HG02973 (cell line): ENCODE data around the gene RSAD2.

Source experiments
- ATAC-seq: cut with Tn5 transposase; IDR thresholded peaks from one replicate; pipeline ENCODE4 v1.9.1; 2021; ENCODE audit warnings: moderate library complexity; ENCODE audit not compliant: unreplicated experiment

RSAD2 gene

DNA sequence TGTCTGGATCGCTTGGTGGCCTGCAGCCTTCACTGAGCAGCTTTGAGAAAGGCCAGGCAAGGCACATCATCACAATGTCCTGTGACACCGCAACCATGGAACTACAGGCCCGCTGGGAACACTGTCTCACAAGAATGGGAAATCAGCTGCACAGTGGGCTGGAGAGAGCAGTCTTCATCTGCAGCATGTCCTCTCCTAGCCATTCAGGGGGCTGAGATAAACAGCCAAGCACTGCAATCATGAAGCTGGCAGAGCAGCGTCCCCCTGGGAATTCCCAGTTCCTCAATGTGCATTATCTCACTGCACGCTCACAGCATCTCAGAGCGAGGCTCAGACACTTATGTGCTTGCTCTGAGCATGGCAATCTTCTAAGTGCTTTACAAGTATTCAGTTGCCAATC lies 13.8 kb upstream of the RSAD2 start:
- ATAC-seq = no peak

DNA sequence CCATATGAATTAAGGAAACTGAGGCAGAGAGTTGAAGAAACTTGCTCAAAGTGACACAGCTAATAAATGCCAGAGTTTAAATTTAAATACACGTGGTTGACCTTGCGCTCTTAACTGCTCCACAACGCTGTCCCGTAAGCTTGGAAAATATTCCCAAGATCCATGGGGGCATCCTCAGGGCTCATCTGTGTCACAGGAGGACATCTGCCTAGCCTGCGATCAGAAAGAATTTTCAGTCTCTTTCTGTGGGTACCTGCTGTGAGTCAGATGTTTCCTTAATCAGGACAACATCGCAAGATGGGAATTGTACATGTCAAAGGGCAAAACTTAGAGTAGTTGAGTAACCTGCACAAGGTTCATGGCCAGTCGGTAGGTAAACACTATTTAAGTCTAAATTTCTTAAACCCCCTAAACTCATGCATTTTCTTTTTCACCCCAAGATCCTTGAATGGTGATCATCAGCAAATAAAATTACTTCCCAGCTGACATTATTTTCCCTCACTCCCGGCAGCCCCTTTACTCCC lies 13.3 kb upstream of the RSAD2 start:
- ATAC-seq = no peak

DNA sequence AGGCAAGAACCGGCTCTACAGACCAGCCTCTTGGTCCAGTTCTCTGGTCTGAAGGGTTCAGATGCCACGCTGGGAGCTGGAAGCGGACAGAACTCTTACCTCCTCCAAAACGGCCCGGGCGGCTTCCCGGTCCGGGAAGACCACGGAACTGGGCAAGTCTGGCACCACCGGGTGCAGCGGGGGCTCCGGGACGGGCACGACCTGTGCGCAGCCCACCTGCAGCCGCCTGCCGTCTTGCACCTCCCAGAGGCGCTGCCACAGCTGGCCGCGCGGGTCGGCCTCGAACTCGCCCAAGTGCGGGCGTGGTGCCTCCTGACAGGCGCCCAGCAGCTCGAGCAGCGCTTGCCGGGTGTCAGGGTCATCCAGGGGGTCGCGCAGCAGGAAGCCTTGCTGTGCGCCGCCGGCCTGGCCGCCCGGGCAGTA lies 12.6 kb upstream of the RSAD2 start:
- peak; percentile 24 for ATAC-seq

DNA sequence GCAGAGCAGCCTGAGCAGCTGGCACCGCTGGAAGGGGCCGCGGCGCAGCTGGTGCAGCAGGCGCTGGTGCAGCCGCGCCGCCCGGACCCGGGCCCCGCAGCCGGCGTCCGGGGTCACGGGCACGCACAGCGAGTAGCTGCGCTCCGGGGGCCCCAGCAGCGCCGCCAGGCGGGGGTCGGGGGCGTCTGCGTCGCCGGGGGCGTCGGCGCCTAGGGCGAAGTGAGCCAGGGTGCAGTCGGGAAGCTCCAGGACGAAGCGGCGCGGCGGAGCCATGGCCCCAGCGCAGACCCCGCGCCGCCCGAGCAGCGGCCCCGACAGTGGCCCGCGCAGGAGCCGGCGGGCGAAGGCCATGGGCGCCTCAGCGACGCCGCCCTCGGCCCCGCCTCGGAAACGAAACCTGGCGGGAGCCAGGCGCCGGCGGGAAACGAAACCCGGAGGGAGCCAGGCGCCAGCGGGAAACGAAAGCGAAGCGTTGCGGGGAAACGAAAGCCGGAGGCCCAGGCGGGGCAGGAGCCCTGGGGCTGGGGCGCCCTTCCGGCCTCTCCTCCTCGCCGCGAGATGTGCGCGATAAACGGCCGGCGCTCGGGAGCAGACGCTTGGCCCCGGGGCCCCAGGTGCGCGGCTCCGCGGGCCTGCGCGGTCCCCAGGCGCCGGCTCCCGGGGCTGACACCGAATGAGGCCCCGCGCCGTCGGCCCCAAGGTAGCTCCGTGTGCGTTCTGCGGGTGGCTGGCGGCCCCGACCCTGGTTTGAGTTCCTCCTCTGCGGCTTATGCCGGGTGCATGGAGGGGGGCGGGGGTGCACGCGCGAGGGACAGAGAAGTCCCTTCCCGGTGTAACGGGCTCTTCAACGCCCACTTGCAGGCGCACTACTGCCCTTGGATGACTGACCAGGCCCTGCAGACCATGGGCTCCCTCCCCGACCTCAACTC lies 12.0 kb upstream of the RSAD2 start, which contains the start of gene CMPK2:
CMPK2 (minus strand) TSS at position 562 of the 929 bp plus-strand sequence; CDS start at position 351, 211 bp downstream.
- peak; percentile 80 for ATAC-seq

DNA sequence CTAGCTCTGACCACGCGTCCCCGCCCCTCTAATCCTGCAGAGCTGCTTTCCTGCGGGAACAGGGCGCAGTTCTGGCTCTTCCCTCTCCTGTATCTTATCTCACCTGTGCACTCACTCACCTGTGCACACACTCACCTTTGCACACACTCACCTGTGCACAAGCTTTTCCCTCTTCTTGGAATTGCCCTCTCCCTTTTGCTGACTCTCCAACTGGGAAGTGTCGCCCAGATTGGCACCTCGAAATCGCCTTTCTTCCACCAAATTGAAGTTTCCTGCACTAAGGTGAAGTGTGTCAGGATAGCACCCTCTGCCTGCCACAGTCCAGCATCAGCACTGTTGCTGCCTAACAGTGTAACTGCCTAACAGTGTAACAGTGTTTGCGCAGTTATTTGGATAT lies 11.3 kb upstream of the RSAD2 start:
- ATAC-seq = peak; percentile 33

DNA sequence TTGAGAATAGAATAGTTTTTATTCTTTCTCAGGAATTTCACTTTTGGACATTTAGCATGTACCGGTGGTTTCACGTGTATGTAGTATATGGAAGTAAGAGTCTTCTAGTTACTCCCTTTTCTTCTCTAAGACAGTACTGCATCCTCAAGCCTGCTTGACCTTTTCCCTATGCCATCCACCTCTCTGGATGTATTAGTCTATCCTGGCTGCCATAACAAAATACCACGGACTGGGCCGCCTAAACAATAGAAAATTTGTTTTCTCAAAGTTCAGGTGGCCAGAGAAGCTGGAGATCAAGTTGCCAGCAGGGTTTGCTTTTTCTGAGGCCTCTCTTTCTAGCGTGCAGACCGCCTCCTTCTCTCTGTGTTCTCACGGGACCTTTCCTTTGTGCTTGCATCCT lies 10.6 kb upstream of the RSAD2 start:
- ATAC-seq = no peak

DNA sequence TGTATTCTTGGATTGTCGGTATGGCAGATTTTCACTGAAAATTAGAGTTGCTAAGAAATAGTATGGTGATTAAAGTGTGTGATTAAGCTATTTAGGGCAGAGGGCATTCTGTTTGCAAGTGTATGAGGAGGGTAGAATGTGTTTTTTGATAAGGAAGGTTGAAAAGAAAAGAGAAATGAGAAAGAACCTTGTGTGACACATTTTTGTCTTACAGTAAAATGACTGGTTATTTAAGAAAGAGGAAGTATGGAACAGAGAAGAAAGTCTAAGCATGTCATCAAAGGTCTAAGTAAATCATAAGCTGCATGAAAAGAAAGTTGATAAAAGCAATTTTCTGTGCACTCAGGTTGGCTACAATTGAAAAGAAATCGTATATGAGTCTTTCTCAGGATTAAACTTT lies 5.2 kb upstream of the RSAD2 start:
- ATAC-seq = peak; percentile 55

DNA sequence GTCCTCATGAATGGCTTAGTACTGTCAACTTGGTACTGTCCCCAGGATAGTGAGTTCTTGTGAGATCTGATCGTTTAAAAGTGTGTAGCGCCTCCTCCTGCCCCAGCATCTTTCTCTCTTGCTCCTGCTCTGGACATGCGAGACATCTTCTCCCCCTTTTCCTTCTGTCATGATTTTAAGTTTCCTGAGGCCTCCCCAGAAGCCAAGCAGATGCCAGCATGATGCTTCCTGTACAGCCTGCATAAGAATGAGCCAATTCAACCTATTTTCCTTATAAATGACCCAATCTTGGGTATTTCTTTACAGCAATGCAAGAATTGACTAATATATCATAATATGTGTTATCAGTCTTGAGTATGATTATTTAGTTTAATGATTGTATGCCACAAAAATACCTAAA lies 3.5 kb upstream of the RSAD2 start:
- ATAC-seq = no peak

DNA sequence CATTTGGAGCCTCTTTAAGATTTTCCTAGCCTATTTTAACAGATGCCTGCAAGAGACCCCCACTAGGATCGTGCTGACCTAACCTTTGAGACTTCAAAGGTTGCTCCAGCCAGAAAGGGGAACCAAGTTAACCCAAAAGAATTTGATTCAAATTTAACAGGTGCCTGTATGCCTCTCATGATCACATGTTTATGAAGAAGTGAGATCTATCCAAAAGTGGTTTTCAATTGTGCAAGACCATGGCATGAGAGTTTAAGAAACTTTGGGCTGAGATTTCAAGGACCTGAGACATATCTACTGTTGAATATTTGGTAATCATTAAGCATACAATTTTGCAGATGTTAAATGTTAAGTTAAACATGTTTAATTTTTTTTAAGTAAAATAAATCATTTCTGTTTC lies 1.3 kb upstream of the RSAD2 start:
- no peak for ATAC-seq

DNA sequence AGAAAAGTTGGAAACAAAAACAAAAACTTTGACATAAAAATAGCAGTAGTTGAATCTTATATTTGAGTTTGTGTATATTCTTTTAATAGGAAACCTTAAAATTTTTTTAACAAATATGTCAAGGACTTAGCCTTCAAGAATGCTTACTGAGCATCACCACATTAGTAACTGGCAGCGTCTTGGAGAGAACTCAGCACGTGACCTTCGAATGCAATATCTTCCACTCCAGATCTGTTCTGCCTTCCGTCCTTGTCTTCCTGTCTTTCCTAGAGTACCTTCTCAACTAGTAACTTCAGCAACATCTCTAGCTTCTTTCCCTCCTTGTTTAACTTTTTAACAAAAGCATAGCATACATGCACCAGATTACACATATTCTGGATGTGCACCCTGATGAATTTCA lies 972 bp downstream of the RSAD2 start:
- ATAC-seq = no peak

DNA sequence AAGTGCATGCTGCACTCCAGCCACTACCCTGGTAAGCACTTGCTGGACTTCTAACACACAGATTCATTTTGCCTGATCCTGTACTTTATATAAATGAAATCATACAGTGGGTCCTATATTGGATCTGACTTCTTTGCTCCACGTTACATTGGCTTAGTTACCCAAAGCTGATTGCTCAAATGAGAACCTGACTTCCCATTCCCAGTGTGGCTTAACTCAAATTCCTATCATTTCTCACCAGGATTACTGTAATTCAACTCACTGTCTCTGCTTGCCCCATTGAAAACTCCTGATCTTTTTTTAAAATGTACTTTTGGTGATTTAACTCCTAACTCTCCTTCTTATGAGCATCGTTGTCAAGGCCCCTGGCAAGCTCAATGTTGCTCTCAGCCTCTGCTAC lies 1.4 kb downstream of the RSAD2 start:
- ATAC-seq = no peak

DNA sequence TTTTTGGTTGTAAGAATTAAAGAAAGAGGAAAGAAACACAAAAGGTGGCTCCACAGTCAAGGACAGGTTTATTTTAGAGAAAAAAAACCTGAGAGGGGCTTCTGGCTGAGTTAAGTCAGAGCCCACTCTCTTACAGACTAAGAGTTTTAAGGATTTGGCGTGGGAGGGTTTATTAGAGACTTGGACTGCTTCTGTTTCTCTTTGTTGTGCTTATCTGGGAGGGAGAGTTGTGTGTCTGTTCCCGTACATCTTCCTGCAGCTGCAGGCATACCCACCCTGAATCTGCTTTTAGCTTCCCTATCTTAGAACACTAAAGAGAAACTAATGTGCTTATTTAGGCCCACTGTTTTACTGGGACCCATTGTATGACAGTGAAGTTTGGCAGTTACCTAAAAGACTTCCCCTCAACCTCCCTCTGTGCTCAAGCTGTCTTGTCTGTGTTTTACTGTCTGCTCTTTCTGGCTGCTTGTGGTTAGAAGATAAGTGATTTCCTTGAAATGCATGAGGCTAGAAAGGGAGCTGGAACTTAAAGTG lies 2.7 kb downstream of the RSAD2 start:
- no peak for ATAC-seq

DNA sequence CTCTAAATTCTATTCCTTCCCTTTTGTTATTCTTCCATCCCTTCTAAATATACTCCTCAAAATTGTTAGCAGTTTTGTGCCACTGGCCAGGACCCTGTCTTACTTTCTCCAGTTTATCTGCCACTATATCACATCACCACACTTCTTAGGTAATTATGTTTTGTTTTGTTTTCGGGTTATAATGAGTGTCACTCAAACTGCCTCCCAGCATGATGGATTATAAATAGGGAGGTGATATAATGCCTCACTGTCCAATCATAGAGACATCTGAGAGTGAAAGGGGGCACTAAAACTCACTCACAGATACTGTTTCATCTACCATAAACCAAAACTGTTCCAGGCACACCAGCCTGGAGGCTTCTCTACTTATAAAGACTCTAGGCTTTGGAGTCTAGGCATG lies 3.5 kb downstream of the RSAD2 start:
- ATAC-seq = no peak

DNA sequence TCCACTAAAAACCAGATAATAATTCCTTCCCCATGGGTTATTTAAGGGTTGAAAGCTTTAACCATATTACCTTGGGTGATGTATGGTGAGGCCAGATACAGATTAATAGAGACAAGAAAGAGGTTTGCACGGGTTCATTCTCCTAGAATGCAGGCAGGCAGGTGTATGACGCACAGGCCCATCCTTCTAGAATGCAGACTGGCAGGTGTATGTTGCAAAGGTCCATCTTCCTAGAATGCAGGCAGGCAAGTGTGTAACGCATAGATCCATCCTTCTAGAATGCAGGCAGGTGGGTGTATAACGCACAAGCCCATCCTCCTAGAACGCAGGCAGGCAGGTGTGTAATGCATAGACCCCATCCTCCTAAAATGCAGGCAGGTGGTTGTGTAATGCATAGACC lies 3.9 kb downstream of the RSAD2 start:
- ATAC-seq = no peak

DNA sequence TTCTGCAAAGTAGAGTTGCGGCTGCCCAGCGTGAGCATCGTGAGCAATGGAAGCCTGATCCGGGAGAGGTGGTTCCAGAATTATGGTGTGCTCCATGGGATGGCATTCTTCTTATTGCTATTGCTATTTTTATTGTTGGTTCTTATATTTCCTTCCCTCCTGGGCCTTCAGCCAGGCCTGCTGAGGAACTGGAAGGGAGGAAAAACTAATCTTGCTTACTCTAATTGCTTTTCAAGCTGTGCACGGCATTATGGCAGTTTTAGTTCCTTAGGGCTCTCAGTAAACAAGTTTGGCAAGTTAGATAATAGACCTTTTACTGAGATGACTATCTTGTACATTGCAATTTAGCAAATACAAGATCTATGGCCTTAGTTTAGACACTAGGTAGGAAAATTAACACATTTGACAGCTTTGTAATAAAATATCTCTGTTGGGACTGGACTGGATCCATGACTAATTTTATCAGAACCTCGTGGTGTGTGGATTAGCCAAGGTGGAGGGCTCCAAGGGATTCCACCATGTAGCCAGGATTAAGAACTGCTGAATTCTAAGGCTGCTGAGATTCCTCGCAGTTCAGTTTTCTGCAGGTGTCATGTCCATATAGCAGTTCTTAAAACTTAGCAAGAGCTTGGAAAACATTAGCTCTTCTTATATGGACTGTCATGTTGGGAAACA lies 6.0 kb downstream of the RSAD2 start:
- no peak for ATAC-seq

DNA sequence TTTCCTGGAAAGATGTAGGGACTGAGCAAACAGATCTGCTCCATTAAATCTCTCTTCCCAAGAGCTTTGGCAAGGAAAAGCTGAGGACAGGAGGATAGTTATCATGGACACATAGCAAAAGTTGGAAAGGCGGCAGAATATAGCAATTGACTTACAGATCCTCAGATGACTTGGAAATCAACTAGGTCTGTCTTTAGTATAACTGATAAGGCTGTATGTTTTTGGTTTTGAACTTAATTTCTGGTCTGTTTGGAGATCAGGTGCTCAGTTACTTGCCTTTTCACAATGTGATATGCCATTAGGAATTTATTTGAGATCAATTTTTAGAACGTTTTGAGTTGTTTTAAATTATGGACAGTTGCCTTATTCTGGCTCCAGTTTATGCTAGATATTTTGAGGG lies 8.0 kb downstream of the RSAD2 start:
- no peak for ATAC-seq

DNA sequence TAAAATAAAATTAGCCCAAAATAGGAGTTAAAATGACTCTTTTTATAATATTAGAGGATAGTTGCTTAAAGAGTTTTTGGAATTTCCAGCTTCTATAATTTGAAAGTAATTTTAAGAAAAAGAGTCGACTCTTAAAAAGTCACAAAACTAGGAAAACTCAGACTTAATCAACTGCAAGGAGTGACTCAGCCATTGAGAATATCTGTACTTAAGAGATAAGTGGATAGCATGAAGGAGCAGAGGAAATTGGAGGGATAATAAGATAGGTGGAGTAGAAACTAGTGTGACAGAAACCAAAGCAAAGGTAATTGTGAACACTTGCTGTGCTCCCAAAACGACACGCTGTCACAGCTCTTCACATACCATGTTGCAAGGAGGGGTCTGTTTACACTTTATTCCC lies 8.4 kb downstream of the RSAD2 start:
- no peak for ATAC-seq

DNA sequence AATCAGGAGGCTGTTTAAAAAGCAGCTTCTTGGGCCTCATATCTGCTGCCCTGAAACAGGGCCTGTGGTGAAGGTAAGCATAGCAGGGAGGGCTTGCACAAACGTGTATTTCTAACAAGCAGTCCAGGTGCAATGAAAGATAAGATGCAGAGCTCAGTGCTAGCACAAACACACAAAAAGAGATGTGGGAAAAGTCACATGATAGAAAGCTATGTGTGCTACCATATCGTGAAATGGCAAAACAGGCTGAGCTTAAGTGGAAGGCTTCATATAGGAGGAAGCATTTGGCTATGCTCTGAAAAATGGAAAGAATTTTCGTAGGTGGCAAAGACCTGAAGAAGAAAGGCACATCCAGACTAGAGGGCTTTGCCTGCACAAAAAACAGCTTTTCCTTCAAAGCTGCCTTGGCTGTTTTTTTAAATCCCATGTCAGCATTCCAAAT lies 10.2 kb downstream of the RSAD2 start:
- ATAC-seq = no peak

DNA sequence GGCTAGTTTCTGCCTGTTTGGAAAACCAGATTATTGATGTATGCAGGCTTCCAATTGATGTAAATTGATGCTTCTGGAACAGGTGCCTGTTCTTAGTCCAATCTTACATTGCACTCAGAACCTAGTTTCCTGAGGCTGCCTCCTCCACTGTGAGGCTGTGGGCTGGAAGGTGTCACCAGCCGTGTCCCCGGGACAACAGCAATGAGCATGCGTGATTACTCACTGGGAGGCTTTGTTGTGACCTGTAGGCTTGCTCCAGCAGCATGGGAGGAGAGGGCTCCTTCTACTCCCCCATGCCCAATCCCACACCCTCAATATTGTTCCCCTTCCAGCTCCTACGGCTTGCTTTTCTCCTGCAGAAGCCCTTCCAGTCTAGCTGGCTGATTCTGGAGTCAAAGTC lies 11.1 kb downstream of the RSAD2 start:
- no peak for ATAC-seq

DNA sequence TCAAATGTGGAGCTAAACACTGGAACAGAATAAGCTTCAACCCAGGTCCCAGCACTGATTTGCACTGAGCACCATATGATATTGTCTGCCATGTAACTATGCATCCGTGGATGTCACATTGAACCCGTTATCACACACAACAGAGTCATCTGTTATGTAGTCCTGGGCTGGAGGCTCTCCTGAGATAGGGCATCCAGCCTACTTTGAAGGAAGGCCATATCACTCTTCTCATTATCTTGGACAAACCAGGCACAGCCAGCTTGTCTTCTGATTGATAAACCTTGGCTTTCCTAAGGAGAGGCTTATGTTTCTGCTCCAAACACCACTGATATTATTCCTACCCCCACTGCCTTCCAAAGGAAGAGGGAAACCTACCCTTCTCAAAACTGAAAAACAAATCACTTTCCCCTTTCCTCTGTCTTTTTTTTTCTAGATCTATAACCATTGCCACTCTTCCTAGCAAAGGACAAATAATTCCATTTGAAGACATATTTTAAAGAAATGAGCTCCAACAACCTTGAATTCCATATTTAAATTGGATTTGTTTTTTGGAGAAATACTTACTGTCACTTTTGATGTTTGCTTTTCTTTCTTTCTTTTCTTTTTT lies 16.4 kb downstream of the RSAD2 start:
- no peak for ATAC-seq
